WTC11 (cell line): Measurements from ENCODE around the gene MESP2.

Experiments used
- E2F1 ChIP-seq: sonication (generic); formaldehyde crosslinking; IDR thresholded peaks from 2 replicates; pipeline ENCODE4 v1.8.0; 2022; ENCODE audit warnings: mild to moderate bottlenecking, missing genetic modification reagents
- ETV6 ChIP-seq: sonication (generic); formaldehyde crosslinking; IDR thresholded peaks from 2 replicates; pipeline ENCODE4 v1.8.1; 2022; ENCODE audit warnings: mild to moderate bottlenecking, missing genetic modification reagents

- TF ChIP-seq ETV6 (CRISPR knock-in tag) (no peak), E2F1 (CRISPR knock-in tag) (no peak)
These were observed 17.8 kb upstream of the MESP2 start for GRCh38 chr15:89758283-89758682.
